Stimulated activated CD8-positive, alpha-beta memory T cell treated with anti-CD3 and anti-CD28 coated beads, Interleukin-15, amount 100 ng/mL, for 1 hour (primary cell): Measurements from ENCODE around the gene PSG7.
"Not testable (repeated sequence)": the region's sequence is repeated elsewhere in the genome, so short reads cannot be mapped to it uniquely, and the experiment has no call there.

Source experiments
- DNase-seq: peaks from one replicate; pipeline ENCODE4 v3.0.0-alpha.2; 2020; ENCODE audit warnings: low read depth

Gene PSG7

DNA sequence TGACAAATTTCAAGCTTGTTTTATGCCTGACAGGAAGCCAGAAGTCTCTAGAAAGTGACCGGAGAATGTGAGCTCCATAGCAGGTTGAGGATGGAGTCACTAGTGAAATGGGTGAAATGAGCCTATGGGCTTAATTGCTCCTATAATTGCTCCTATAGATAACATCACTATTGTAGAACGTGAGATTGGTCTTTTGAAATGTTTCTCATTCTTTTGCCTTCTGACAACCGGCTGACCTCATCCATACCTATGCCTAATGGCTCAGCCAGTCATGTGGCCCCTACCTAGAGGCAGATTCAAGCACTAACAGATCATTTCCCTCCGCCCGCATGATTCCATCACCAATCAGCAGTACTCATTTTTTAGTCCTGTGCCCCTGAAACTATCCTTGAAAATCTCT is 23.5 kb downstream of the PSG7 start:
- not testable (repeated sequence) for DNase-seq

DNA sequence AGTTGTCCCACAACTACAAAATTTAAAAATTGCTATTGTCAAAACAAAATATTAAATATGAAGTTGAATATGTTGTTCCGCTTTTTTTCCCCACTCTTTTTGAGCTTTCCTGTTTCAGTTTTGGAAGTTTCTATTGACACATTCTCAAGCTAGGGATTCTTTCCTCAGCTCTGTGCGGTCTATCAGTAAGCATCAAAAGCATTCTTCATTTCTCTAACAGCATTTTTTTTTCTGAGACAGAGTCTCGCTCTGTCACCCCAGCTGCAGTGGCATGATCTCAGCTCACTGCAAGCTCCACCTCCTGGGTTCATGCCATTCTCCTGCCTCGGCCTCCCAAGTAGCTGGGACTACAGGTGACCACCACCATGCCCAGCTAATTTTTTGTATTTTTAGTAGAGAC is 24.1 kb downstream of the PSG7 start:
- DNase-seq: not testable (repeated sequence)

DNA sequence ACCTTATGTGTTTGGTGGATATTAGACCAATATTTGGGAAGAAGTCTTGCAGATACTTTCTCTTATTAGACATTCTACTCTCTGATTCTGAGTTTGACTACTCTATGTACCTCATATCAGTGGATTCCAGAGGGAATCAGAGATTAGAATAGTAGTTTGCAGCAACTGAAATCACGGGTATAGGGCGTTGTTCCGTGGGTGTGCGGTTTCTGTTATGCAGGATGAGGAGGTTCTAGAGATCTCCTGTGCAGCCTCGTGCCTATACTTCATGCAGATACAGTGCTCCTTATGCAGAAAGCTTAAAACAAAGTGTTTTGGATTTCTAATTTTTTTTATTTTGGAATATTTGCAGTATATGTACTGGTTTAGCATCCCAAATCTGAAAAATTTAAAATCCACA is 25.3 kb downstream of the PSG7 start:
- not testable (repeated sequence) for DNase-seq

DNA sequence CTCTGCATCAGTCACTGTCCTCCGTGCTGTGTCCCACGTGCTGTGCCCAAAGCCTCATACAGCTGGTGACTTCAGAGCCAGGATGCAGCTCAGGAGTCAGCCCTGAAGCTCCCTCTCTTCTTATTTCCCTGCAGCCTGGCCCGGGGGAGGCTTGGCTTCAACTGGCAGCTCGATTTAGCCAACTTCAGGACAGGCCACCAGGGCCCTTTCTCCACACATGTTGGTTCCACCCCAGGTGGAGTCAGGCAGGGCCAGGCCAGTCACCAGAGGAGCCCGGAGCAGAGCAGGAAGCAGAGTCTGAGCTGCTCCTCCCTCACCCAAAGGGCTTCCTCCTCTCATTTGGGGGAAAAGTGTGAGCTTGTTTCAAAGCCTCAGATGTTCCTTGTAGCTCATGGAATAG is 30.8 kb downstream of the PSG7 start:
- DNase-seq: not testable (repeated sequence)

DNA sequence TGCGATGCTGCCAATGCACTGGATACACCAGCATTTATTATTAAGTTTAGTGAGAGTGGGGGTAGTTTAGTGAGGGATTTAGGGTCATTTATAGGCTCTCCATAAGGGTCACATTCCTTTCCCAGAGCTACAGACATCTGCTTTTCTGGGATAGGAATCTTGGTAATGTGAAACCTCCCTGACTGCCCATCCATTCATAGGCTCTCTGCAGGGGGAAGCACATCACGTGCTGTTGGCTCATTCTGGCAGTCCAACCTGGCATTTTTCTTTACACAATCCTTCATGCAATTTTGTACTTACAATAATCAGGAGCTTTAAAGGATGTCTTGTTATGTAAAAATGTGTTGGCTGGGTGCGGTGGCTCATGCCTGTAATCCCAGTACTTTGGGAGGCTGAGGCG is 36.4 kb downstream of the PSG7 start:
- DNase-seq: not testable (repeated sequence)

DNA sequence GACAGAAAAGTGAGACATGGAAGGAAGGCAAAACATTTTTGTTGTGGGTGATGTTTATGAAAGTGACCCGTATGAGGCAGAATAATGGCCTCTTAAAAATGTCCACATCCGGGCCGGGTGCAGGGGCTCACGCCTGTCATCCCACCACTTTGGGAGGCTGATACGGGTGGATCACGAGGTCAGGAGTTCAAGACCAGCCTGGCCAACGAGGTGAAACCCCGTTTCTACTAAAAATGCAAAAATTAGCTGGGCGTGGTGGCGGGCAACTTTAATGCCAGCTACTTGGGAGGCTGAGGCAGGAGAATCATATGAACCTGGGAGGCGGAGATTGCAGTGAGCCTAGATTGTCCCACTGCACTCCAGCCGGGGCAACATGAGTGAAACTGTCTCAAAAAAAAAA is 37.3 kb downstream of the PSG7 start:
- DNase-seq: not testable (repeated sequence)

DNA sequence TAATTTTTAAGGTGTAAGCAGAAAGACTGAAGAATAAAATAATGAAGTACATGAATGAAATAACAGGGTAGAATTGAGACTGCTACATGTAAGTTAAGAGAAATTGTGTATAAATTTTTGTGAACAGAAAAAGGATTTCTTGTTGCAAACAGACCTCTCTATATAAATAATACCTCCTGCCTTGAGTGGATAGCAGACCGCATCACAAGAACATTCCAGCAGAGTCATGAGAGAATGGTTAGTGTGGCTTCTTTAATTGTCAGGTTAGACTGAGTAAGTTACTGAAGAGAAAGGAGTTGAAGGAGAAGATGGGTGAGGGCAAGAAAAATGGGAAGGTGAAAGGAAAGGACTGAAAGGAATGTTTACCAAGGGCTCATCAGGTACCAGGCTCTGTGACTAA is 37.9 kb downstream of the PSG7 start:
- DNase-seq: not testable (repeated sequence)

DNA sequence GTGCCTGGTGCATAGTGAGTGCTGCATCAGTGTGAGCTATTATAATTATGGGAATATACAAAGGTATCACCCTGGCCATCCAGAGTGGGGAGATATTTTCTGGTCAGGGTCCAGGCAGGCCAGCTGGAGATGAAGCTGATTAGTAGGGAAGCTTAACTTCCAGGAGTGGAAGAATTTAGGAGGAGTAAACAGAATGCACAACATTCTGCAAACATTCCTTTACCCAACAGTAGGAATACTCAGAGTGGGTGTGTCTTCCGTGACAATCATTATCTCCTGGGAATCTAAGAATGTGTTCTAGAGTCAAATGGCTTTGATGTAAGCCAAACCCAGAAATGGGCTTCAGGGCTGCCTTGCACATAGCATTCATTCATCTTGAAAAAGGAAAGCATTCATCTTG is 38.4 kb downstream of the PSG7 start:
- DNase-seq: not testable (repeated sequence)

DNA sequence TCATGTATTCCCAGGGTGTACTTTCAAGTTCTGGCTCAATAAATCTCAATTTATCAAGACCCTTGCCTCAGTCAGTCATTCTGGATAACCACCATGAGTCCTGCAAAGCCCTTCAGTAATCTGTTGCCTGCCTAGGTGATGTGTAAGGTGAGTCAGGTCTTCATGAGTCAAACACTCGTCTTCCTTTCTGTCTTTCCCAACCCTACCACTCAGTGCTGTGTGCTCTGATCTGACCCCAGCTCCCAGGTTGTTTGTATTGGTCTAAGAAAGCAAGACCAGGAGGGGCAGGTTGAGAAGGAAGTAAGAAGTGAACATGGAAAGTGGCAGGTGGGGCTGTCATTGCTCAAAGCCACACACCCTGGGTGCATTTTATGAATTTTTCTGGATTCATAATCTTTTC is 39.3 kb downstream of the PSG7 start:
- DNase-seq: not testable (repeated sequence)

DNA sequence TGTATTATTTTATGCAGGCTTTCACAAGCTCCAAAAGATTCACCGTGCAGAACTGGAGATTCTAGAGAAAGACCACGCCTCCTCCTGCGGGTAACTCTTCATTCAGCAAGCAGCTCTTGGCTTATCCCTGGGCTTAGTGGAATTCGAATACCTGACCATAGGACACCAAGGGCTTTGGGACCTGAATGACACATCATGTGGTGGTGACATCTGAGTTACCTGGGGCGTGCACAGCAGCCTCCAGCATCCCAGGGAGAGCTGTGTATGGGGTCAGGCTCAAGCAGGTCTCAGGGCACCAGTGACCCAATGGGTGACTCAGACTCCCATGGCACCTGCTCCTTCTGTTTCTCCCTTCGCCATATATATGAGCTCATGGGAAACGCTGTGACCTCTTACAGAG is 46.6 kb downstream of the PSG7 start:
- not testable (repeated sequence) for DNase-seq

DNA sequence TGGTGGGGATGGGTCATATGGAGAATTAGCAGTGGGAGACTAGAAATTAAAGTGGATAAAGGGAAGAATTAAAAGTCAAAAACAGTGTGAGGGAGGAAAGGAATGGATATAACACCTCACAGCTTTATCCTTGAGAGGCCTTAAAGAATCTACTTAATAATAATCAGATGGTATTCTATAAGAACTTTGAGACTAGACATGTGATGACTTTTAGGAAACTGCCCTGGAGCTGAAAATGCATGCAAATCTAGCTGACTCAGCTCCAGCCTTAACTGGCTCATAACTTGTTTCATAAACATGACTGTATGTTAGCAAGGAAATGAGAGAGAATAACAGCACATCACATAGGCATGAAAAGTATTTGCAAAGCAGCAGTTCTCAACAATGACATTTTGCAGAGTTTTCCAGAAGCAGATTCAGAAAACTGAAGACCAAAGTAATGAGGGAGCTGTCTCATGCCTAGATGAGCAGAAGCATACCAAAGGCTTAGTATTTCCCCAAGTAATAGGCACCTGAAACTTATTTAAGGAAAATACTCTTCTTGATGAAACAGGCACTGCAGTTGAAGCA is 49.0 kb downstream of the PSG7 start:
- not testable (repeated sequence) for DNase-seq

DNA sequence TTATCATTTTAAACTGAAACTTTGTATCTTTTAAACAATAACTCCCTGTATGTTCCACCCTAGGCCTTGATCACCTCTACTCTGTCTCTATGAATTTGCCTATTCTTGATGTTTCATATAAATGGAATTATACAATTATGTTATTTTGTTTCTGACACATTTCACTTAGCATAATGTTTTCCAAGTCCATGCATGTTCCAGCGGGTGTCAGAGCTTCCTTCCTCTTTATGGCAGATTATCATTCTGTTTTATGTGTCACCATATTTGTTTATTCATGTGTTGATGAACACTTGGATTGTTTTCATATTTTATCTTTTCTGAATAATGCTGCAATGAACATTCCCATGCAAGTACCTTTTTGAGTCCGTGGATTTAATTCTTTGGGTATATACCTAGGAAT is 54.3 kb downstream of the PSG7 start:
- not testable (repeated sequence) for DNase-seq

DNA sequence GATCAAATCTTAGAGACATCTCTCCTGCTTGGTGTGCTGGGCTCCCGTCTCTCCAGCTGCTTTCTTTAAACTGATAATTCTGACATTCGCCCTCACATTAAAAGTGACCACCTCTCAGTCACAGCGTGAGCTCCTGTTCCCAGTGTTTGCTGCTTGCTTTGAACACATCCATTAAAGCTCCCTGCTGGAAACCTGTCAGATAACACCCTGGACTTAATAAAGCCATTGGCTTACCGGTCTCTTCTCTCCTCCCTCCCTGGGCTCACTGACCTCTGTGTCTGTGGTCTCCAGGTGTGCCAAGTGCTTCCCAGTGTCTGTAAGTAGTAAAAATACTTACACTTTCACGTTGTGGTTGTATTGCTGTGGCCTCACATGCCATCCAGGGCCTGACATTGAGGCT is 55.0 kb downstream of the PSG7 start:
- not testable (repeated sequence) for DNase-seq

DNA sequence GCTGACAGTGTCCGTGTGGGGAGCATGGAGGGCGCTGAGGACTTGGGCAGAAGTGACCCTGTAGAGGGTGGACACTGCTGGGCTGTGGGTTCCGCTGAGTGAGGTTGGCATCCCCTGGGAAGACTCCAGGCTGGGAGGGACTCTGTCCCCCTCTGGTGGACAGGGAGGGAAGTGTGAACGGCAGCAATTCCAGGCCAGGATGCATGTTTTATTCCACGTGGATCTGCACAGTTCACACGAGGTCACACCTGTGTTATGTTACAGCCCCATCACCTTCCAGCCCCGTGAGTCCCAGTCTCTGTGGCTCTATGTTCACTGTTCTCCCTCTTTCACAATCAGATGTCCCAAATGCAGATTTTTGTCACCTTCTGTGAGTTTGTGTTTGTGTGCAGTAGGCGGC is 55.7 kb downstream of the PSG7 start:
- DNase-seq: not testable (repeated sequence)

DNA sequence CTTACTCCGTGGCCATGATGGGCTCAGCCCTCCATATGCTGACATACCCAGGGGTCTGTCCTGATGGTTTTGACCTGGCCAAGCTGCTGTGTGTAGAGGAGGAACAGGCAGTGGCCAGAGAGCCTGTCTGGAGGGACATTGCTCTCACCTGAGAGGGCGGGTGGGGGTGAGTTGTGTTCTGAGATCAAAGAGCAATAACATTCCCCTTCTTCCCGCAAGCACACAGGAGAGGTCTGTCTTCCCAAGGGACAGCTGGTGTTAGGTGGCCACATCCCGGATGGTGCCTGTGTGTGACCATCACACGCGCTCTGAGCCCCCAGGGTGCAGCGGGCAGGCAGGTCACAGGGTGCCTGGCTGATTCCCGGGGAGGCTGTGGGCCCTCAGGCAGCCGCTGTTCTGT is 56.4 kb downstream of the PSG7 start:
- DNase-seq: not testable (repeated sequence)

DNA sequence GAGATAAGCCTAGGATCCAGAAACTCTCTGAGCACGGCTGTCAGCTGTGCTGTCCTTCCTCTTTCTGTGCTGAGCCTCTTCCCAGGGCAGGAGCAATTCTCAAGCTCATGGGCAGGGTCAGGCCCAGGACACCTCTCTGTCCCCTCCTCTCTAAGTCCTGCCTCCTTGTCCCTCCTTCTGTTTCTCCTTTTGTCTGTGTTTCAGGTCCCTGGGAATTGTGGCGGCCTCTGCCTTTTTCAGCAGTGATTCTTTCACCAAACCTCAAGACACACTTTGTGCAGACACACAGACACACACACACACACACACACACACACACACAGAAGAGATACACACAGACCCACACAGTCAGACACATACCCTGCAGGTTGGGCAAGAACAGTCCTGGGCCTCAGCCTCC is 57.4 kb downstream of the PSG7 start, which contains the start of gene PSG1:
TSS of gene PSG1 (minus strand) at position 101 of the 400 bp plus-strand sequence. CDS start 132 bp downstream, outside the sequence.
- no peak for DNase-seq

DNA sequence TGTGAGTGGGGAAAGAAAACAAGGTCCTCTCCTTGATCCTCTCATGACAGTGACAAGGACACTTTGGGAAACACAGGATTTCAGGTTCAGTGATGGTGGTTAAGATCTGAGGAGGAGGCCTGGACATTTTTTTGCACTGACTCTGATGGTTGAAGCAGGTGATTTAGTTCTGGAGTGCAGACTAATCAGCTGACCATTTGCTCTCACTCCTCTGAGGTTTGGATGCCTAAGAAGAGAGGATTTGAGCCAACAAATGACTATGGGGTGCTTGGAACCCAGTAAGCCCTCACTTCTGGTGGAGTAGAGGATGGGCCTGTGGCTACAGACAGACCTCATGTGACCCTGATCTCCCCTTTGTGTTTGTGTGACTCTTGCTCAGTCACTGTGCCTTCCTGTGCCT is 60.4 kb downstream of the PSG7 start:
- DNase-seq: not testable (repeated sequence)

DNA sequence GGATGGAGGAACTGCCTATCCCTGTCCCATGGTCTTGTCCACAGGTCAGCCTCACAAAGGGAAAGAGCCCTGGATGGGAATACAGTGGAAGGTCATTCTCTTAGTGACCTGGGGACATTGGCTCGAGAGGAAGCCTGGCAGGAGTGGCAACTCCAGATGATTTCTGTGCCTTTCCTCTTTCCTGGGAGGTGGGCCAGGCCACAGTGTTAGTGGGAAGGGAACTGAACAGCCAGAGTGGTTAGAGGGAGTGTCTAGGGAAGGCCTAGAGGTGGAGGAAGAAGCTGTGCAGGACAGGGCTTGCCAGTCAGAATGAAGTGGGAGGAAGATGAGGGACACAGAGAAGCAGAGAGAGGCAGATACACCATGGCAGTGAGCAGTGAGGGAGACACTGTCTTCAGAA is 61.1 kb downstream of the PSG7 start:
- not testable (repeated sequence) for DNase-seq

DNA sequence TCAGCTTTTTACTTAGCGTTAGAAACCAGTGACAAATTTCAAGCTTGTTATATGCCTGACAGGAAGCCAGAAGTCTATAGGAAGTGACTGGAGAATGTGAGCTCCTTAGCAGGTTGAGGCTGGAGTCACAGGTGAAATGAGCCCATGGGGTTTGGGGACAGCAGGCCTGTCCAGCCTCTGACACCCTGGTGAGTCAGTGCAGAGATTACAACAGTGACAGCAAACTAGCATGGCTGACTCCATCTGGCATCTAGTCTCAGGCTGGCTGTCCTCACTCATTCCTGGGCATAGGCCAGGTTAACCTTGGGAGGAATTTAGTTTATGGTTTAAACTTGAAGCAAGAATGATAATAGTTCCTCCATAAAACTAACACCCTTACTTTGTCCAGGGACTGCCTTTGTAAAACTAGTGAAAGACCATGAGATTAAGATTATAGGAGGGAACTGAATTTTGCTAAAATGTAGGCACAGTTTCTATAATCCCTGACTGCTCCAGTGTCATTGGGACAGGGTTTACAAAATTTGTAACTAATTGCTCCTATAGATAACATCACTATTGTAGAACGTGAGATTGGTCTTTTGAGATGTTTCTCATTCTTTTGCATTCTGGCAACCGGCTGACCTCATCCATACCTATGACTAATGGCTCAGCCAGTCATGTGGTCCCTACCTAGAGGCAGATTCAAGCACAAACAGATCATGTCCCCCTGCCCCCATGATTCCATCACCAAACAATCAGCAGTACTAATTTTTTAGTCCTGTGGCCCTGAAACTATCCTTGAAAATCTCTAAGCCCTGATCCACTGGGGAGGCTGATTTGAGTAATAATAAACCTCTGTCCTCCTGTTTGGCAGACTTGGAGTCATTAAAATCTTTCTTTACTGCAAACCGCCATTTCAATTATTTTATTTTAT is 61.9 kb downstream of the PSG7 start:
- not testable (repeated sequence) for DNase-seq

DNA sequence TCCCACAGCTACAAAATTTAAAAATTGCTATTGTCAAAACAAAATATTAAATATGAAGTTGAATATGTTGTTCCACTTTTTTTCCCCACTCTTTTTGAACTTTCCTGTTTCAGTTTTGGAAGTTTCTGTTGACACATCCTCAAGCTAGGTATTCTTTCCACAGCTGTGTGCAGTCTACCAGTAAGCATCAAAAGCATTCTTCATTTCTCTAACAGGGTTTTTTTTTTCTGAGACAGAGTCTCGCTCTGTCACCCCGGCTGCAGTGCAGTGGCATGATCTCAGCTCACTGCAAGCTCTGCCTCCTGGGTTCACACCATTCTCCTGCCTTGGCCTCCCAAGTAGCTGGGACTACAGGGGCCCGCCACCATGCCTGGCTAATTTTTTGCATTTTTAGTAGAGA is 62.9 kb downstream of the PSG7 start:
- DNase-seq: not testable (repeated sequence)
